Measurements from ENCODE around the gene YWHAG. TPM values are rescaled to one million over a fixed set of nuclear protein-coding genes. Genes with fewer than 3 reads are reported as not detected.

The YWHAG gene
- total RNA-seq, 2 donors from 2014 or later: 132 to 153 TPM

- H3K4me1 ChIP-seq: peaks cover 0 to 72% of the 10 kb centered on the region in 2 donors
- TF ChIP-seq CTCF (IDR thresholded peaks at IDR 0.05): no peak
- H3K27ac ChIP-seq: peak overlapping the region; percentile 99 to 100
- peaks cover 17% of the 10 kb centered on the region for H3K36me3 ChIP-seq
- no peak overlapping the region for H3K4me3 ChIP-seq
- no peaks in the 10 kb centered on the region for H3K27me3 ChIP-seq
- H3K9me3 ChIP-seq: no peaks in the 10 kb centered on the region
- no peak for DNase-seq (ENCODE audit: low spot score)
Measured at GRCh38 chr7:76356115-76356514, 2.7 kb downstream of the YWHAG start.

GRCh38 chr7:76354981-76355730, 3.6 kb downstream of the YWHAG start:
- no peak for TF ChIP-seq CTCF (IDR thresholded peaks at IDR 0.05)
- H3K4me3 ChIP-seq: peak overlapping the region in 1 of 2 donors; percentile 14
- peak overlapping the region; percentile 70 to 99 for H3K27ac ChIP-seq
- H3K9me3 ChIP-seq: no peaks in the 10 kb centered on the region
- H3K36me3 ChIP-seq: peaks cover 21% of the 10 kb centered on the region
- DNase-seq (ENCODE audit: low spot score): no peak
- H3K27me3 ChIP-seq: no peaks in the 10 kb centered on the region
- peaks cover 0 to 74% of the 10 kb centered on the region in 2 donors for H3K4me1 ChIP-seq

- H3K27ac ChIP-seq: peak overlapping the region; percentile 70 to 99
- TF ChIP-seq CTCF (IDR thresholded peaks at IDR 0.05): no peak
- no peaks in the 10 kb centered on the region for H3K9me3 ChIP-seq
- H3K4me1 ChIP-seq: peaks cover 0 to 74% of the 10 kb centered on the region in 2 donors
- peaks cover 28% of the 10 kb centered on the region for H3K36me3 ChIP-seq
- H3K4me3 ChIP-seq: peak overlapping the region in 1 of 2 donors; percentile 14
- no peaks in the 10 kb centered on the region for H3K27me3 ChIP-seq
- no peak for DNase-seq (ENCODE audit: low spot score)
Measured at GRCh38 chr7:76354516-76354915, 4.3 kb downstream of the YWHAG start.

GRCh38 chr7:76353744-76354143, 5.0 kb downstream of the YWHAG start:
- Histone ChIP-seq H3K27ac (peak overlapping the region; percentile 70 to 99), H3K36me3 (peaks cover 33% of the 10 kb centered on the region), H3K4me1 (peaks cover 0 to 79% of the 10 kb centered on the region in 2 donors), H3K9me3 (no peaks in the 10 kb centered on the region), H3K4me3 (no peak overlapping the region), H3K27me3 (no peaks in the 10 kb centered on the region)
- no peak for DNase-seq (ENCODE audit: low spot score)
- no peak for TF ChIP-seq CTCF (IDR thresholded peaks at IDR 0.05)

- H3K36me3 ChIP-seq: peaks cover 41% of the 10 kb centered on the region
- peaks cover 0 to 90% of the 10 kb centered on the region in 2 donors for H3K4me1 ChIP-seq
- no peak for DNase-seq (ENCODE audit: low spot score)
- peak overlapping the region; percentile 70 to 99 for H3K27ac ChIP-seq
- H3K4me3 ChIP-seq: no peak overlapping the region
- TF ChIP-seq CTCF (IDR thresholded peaks at IDR 0.05): no peak
- H3K9me3 ChIP-seq: no peaks in the 10 kb centered on the region
- H3K27me3 ChIP-seq: no peaks in the 10 kb centered on the region
Measured at GRCh38 chr7:76352193-76352592, 6.6 kb downstream of the YWHAG start.

Measured in right atrium auricular region (tissue), 2 donors.